HG02852 (cell line): Measurements from ENCODE around the gene ANKRD23.
"Not testable (repeated sequence)": the region's sequence is repeated elsewhere in the genome, so short reads cannot be mapped to it uniquely, and the experiment has no call there.

Source experiments
- ATAC-seq: cut with Tn5 transposase; IDR thresholded peaks from one replicate; pipeline ENCODE4 v1.9.1; 2021; ENCODE audit warnings: mild to moderate bottlenecking, moderate library complexity; ENCODE audit not compliant: unreplicated experiment

The ANKRD23 gene

GRCh38 chr2:96843538-96844268, at the start of gene ANKRD23:
Gene ANKRD23, minus strand, starts transcription at chr2:96844021. Its CDS starts 29 bp downstream, at chr2:96843992.
- no peak for ATAC-seq

- no peak for ATAC-seq
Observed at GRCh38 chr2:96891591-96892333, 47.9 kb upstream of the ANKRD23 start.

GRCh38 chr2:96890726-96891385, 47.0 kb upstream of the ANKRD23 start:
- ATAC-seq, result no peak

GRCh38 chr2:96890252-96890651, 46.4 kb upstream of the ANKRD23 start:
- ATAC-seq, result no peak

GRCh38 chr2:96889502-96889901, 45.7 kb upstream of the ANKRD23 start:
- not testable (repeated sequence) for ATAC-seq

GRCh38 chr2:96888072-96889011, 44.5 kb upstream of the ANKRD23 start:
- no peak for ATAC-seq

GRCh38 chr2:96887493-96888012, 43.7 kb upstream of the ANKRD23 start:
- no peak for ATAC-seq

- ATAC-seq, result no peak
Observed at GRCh38 chr2:96885432-96886347, 41.9 kb upstream of the ANKRD23 start.

- ATAC-seq, result no peak
Observed at GRCh38 chr2:96884299-96885094, 40.7 kb upstream of the ANKRD23 start.

- ATAC-seq, result no peak
Observed at GRCh38 chr2:96883306-96883705, 39.5 kb upstream of the ANKRD23 start.

- ATAC-seq, result no peak
Observed at GRCh38 chr2:96882906-96883305, 39.1 kb upstream of the ANKRD23 start.

- ATAC-seq, result no peak
Observed at GRCh38 chr2:96882230-96882629, 38.4 kb upstream of the ANKRD23 start.

- no peak for ATAC-seq
Observed at GRCh38 chr2:96881349-96882195, 37.8 kb upstream of the ANKRD23 start.

- no peak for ATAC-seq
Observed at GRCh38 chr2:96880891-96881273, 37.1 kb upstream of the ANKRD23 start.

- no peak for ATAC-seq
Observed at GRCh38 chr2:96879545-96880040, 35.8 kb upstream of the ANKRD23 start.

- no peak for ATAC-seq
Observed at GRCh38 chr2:96878796-96879544, 35.1 kb upstream of the ANKRD23 start.

- no peak for ATAC-seq
Observed at GRCh38 chr2:96878171-96878570, 34.4 kb upstream of the ANKRD23 start.
